ENCODE measurements around the gene DNAJC5.
"Not testable (repeated sequence)": the region's sequence is repeated elsewhere in the genome, so short reads cannot be mapped to it uniquely, and the experiment has no call there.

DNA sequence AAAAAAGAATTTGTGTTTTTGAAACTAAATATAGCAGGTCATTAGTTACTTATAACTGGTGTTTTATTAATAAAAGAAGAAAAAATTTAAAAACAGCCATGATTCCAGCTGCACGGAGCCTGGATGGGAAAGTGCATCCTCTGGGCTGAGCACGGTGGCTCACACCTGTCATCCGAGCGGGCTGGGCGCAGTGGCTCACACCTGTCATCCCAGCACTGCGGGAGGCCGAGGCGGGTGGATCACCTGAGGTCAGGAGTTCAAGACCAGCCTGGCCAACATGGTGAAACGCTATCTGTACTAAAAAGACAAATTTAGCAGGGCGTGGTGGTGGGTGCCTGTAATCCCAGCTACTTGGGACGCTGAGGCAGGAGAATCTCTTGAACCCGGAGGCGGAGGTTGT is 14.0 kb upstream of the DNAJC5 start:
- TF ChIP-seq CTCF (IDR thresholded peaks at IDR 0.05); KAT7 (CRISPR knock-in tag; IDR thresholded peaks at IDR 0.05; ENCODE audit: borderline replicate concordance); USF1 (CRISPR knock-in tag; IDR thresholded peaks at IDR 0.05); MYBL2 (CRISPR knock-in tag; IDR thresholded peaks at IDR 0.05); FOXP1 (CRISPR knock-in tag; IDR thresholded peaks at IDR 0.05; ENCODE audit: borderline replicate concordance); ZNF416 (CRISPR knock-in tag; IDR thresholded peaks at IDR 0.05): not testable (repeated sequence)
- TF ChIP-seq, protein P1, sequence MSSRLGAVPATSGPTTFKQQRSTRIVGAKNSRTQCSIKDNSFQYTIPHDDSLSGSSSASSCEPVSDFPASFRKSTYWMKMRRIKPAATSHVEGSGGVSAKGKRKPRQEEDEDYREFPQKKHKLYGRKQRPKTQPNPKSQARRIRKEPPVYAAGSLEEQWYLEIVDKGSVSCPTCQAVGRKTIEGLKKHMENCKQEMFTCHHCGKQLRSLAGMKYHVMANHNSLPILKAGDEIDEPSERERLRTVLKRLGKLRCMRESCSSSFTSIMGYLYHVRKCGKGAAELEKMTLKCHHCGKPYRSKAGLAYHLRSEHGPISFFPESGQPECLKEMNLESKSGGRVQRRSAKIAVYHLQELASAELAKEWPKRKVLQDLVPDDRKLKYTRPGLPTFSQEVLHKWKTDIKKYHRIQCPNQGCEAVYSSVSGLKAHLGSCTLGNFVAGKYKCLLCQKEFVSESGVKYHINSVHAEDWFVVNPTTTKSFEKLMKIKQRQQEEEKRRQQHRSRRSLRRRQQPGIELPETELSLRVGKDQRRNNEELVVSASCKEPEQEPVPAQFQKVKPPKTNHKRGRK (CRISPR knock-in tag; IDR thresholded peaks at IDR 0.05; ENCODE audit: borderline replicate concordance) = not testable (repeated sequence)
- TF ChIP-seq, protein P2, sequence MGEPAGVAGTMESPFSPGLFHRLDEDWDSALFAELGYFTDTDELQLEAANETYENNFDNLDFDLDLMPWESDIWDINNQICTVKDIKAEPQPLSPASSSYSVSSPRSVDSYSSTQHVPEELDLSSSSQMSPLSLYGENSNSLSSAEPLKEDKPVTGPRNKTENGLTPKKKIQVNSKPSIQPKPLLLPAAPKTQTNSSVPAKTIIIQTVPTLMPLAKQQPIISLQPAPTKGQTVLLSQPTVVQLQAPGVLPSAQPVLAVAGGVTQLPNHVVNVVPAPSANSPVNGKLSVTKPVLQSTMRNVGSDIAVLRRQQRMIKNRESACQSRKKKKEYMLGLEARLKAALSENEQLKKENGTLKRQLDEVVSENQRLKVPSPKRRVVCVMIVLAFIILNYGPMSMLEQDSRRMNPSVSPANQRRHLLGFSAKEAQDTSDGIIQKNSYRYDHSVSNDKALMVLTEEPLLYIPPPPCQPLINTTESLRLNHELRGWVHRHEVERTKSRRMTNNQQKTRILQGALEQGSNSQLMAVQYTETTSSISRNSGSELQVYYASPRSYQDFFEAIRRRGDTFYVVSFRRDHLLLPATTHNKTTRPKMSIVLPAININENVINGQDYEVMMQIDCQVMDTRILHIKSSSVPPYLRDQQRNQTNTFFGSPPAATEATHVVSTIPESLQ (CRISPR knock-in tag; IDR thresholded peaks at IDR 0.05) = not testable (repeated sequence)
